Stimulated activated memory B cell treated with anti-CD40 and anti-IgM and Interleukin-4, amounts not matched to agents 10 μg/mL and 1 μg/mL and 100 μg/mL, for 72 hours (primary cell): Measurements from ENCODE around the gene FGFR3.

Source experiments
- ATAC-seq: fragments of 150-1000 bp; cut with Tn5 transposase; 2 replicates; pipeline ENCODE4 v1.10.0; 2021
- H3K27ac Mint-ChIP-seq: one replicate; pipeline ENCODE4 v1.8.0; 2022; ENCODE audit warnings: mild to moderate bottlenecking, mixed read lengths
- H3K27me3 Mint-ChIP-seq: one replicate; pipeline ENCODE4 v1.8.0; 2022; ENCODE audit warnings: mixed read lengths
- H3K36me3 Mint-ChIP-seq: one replicate; pipeline ENCODE4 v1.8.0; 2022; ENCODE audit warnings: mixed read lengths
- H3K4me1 Mint-ChIP-seq: one replicate; pipeline ENCODE4 v1.8.0; 2022; ENCODE audit warnings: mixed read lengths
- H3K4me3 Mint-ChIP-seq: one replicate; pipeline ENCODE4 v1.8.0; 2022; ENCODE audit warnings: mild to moderate bottlenecking, moderate library complexity, mixed read lengths
- H3K9me3 Mint-ChIP-seq: one replicate; pipeline ENCODE4 v1.8.0; 2022; ENCODE audit warnings: mixed read lengths

FGFR3 gene

DNA sequence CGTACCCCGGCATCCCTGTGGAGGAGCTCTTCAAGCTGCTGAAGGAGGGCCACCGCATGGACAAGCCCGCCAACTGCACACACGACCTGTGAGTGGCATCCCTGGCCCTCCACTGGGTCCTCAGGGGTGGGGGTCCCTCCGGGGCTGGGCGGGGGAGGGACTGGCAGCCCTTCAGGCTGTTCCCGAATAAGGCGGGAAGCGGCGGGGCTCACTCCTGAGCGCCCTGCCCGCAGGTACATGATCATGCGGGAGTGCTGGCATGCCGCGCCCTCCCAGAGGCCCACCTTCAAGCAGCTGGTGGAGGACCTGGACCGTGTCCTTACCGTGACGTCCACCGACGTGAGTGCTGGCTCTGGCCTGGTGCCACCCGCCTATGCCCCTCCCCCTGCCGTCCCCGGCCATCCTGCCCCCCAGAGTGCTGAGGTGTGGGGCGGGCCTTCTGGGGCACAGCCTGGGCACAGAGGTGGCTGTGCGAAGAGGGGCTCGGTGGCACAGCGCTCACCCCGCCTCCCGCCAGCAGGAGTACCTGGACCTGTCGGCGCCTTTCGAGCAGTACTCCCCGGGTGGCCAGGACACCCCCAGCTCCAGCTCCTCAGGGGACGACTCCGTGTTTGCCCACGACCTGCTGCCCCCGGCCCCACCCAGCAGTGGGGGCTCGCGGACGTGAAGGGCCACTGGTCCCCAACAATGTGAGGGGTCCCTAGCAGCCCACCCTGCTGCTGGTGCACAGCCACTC, 13.7 kb downstream of the FGFR3 start:
- ATAC-seq = no peak
- Mint-ChIP-seq H3K27ac (no peak overlapping the region), H3K36me3 (no peaks in the 10 kb centered on the region), H3K4me3 (no peak overlapping the region), H3K27me3 (peaks cover 23% of the 10 kb centered on the region), H3K4me1 (no peaks in the 10 kb centered on the region), H3K9me3 (no peaks in the 10 kb centered on the region)

DNA sequence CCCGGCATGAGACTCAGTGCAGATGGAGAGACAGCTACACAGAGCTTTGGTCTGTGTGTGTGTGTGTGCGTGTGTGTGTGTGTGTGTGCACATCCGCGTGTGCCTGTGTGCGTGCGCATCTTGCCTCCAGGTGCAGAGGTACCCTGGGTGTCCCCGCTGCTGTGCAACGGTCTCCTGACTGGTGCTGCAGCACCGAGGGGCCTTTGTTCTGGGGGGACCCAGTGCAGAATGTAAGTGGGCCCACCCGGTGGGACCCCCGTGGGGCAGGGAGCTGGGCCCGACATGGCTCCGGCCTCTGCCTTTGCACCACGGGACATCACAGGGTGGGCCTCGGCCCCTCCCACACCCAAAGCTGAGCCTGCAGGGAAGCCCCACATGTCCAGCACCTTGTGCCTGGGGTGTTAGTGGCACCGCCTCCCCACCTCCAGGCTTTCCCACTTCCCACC, 14.3 kb downstream of the FGFR3 start:
- H3K27ac Mint-ChIP-seq = no peak overlapping the region
- peaks cover 2% of the 10 kb centered on the region for H3K36me3 Mint-ChIP-seq
- H3K9me3 Mint-ChIP-seq = no peaks in the 10 kb centered on the region
- no peak for ATAC-seq
- no peaks in the 10 kb centered on the region for H3K4me1 Mint-ChIP-seq
- H3K4me3 Mint-ChIP-seq = no peak overlapping the region
- peaks cover 23% of the 10 kb centered on the region for H3K27me3 Mint-ChIP-seq

GRCh38 chr4:1808396-1808795, 15.3 kb downstream of the FGFR3 start:
- Mint-ChIP-seq H3K27me3 (peaks cover 18% of the 10 kb centered on the region), H3K27ac (no peak overlapping the region), H3K4me1 (peaks cover under 1% of the 10 kb centered on the region), H3K4me3 (no peak overlapping the region), H3K9me3 (no peaks in the 10 kb centered on the region), H3K36me3 (peaks cover 9% of the 10 kb centered on the region)
- no peak for ATAC-seq

- Mint-ChIP-seq H3K27ac (no peak overlapping the region), H3K9me3 (no peaks in the 10 kb centered on the region), H3K4me3 (no peak overlapping the region), H3K4me1 (peaks cover 6% of the 10 kb centered on the region), H3K27me3 (peaks cover 11% of the 10 kb centered on the region), H3K36me3 (peaks cover 16% of the 10 kb centered on the region)
- ATAC-seq = no peak
Observed at GRCh38 chr4:1808851-1809753, 16.0 kb downstream of the FGFR3 start.

DNA sequence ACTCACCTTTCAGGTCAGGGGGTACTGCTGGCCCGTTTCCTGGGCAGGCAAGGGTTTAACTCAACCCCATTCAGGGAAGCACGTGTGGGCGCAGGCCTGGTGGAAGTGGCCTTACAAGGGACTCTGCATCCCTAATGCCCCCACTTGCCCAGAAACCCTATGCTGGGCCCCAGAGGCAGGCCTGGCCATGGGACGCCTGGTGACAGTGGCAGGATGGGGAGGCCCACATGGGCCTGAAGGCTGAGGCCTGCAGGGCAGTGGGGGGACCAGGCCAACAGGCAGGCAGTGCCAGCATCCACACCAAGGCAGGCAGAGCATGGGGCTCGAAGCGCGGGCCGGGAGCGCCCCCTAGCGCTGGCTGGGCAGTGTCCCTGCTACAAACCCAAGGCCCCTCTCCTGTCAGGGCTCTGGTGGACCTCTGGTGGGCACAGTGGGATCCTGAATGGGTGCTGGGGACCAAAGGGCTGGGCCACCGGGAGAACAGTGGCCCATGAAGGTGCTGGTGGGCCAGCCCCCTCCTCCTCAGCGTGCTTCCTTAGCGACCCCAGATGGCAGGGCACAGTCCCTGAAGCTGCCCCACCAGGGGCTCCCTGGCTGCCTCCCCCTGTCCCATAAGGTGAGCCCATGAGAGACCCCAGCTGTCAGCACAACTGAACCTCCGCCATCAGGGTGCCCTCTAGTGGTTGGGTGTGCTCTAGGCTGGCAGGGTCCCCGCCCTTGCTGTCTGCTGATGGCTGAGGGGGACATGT, 16.8 kb downstream of the FGFR3 start:
- Mint-ChIP-seq H3K9me3 (no peaks in the 10 kb centered on the region), H3K27me3 (peaks cover 2% of the 10 kb centered on the region), H3K4me1 (peaks cover 6% of the 10 kb centered on the region), H3K4me3 (no peak overlapping the region), H3K27ac (no peak overlapping the region), H3K36me3 (peaks cover 23% of the 10 kb centered on the region)
- ATAC-seq = peak; percentile 72

- Mint-ChIP-seq H3K36me3 (peaks cover 28% of the 10 kb centered on the region), H3K27me3 (no peaks in the 10 kb centered on the region), H3K4me3 (no peak overlapping the region), H3K27ac (no peak overlapping the region), H3K9me3 (no peaks in the 10 kb centered on the region), H3K4me1 (peaks cover 6% of the 10 kb centered on the region)
- no peak for ATAC-seq
Observed at GRCh38 chr4:1810765-1811164, 17.7 kb downstream of the FGFR3 start.

GRCh38 chr4:1812720-1813119, 19.6 kb downstream of the FGFR3 start:
- no peak overlapping the region for H3K4me3 Mint-ChIP-seq
- H3K27ac Mint-ChIP-seq = no peak overlapping the region
- H3K36me3 Mint-ChIP-seq = peaks cover 44% of the 10 kb centered on the region
- peaks cover 6% of the 10 kb centered on the region for H3K4me1 Mint-ChIP-seq
- H3K9me3 Mint-ChIP-seq = no peaks in the 10 kb centered on the region
- no peaks in the 10 kb centered on the region for H3K27me3 Mint-ChIP-seq
- ATAC-seq = no peak

GRCh38 chr4:1813231-1813630, 20.1 kb downstream of the FGFR3 start:
- H3K27me3 Mint-ChIP-seq = no peaks in the 10 kb centered on the region
- no peak overlapping the region for H3K4me3 Mint-ChIP-seq
- H3K9me3 Mint-ChIP-seq = no peaks in the 10 kb centered on the region
- H3K36me3 Mint-ChIP-seq = peaks cover 45% of the 10 kb centered on the region
- ATAC-seq = peak; percentile 13
- H3K4me1 Mint-ChIP-seq = peaks cover 6% of the 10 kb centered on the region
- H3K27ac Mint-ChIP-seq = no peak overlapping the region

- H3K9me3 Mint-ChIP-seq = no peaks in the 10 kb centered on the region
- H3K4me1 Mint-ChIP-seq = peaks cover 6% of the 10 kb centered on the region
- ATAC-seq = no peak
- H3K27ac Mint-ChIP-seq = no peak overlapping the region
- H3K4me3 Mint-ChIP-seq = no peak overlapping the region
- H3K27me3 Mint-ChIP-seq = no peaks in the 10 kb centered on the region
- H3K36me3 Mint-ChIP-seq = peaks cover 49% of the 10 kb centered on the region
Observed at GRCh38 chr4:1813915-1814314, 20.8 kb downstream of the FGFR3 start.

- H3K9me3 Mint-ChIP-seq = no peaks in the 10 kb centered on the region
- H3K27ac Mint-ChIP-seq = no peak overlapping the region
- ATAC-seq = no peak
- H3K36me3 Mint-ChIP-seq = peaks cover 54% of the 10 kb centered on the region
- H3K4me3 Mint-ChIP-seq = no peak overlapping the region
- no peaks in the 10 kb centered on the region for H3K27me3 Mint-ChIP-seq
- H3K4me1 Mint-ChIP-seq = peaks cover 6% of the 10 kb centered on the region
Observed at GRCh38 chr4:1814453-1814852, 21.4 kb downstream of the FGFR3 start.

- H3K4me1 Mint-ChIP-seq = peaks cover 6% of the 10 kb centered on the region
- no peak overlapping the region for H3K4me3 Mint-ChIP-seq
- no peaks in the 10 kb centered on the region for H3K9me3 Mint-ChIP-seq
- no peak overlapping the region for H3K27ac Mint-ChIP-seq
- peaks cover 63% of the 10 kb centered on the region for H3K36me3 Mint-ChIP-seq
- no peak for ATAC-seq
- no peaks in the 10 kb centered on the region for H3K27me3 Mint-ChIP-seq
Observed at GRCh38 chr4:1815096-1815996, 22.3 kb downstream of the FGFR3 start.

DNA sequence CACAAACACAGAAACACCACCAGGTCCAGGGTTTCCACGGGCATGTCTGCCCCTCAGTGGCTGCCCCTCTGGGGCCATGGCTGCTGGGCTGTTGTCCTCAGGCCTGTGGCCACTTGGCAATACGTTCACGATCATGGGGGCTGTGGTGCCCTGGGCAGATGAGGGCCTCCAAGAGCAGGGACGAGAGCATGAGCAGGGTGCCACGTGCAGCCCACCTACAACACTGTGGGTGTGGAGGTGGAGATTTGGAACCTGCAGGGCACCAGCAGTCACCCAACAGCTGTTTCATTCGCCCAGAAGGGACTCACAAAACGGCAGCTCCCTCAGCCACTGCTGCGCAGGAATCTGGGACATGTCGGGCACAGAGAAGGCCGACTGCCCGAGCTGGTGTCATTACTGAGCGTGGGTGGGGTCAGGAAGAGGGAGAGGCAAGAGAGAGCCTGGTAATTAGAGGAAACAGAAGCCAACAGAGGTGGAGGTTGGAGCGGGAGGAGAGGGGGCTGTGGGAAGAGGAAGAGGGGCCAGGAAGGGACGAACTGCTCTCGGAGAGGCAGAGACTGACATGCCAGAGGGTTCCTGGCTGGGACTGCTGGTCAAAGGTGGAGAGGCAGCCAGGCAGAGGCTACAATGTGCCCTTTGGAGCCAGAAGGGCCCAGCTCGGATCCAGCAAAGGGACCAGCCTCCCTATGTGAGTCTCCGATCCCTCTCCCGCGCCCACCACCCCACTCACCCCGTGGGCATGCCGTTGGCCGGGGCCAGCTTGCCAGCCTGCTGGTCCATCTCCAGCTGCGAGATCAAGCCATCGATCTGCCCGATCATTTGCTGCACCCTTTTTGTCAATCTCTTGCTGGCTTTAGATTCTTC, 23.1 kb downstream of the FGFR3 start:
- no peaks in the 10 kb centered on the region for H3K9me3 Mint-ChIP-seq
- peaks cover 65% of the 10 kb centered on the region for H3K36me3 Mint-ChIP-seq
- no peak overlapping the region for H3K27ac Mint-ChIP-seq
- no peaks in the 10 kb centered on the region for H3K27me3 Mint-ChIP-seq
- H3K4me3 Mint-ChIP-seq = no peak overlapping the region
- no peak for ATAC-seq
- H3K4me1 Mint-ChIP-seq = peaks cover 6% of the 10 kb centered on the region

GRCh38 chr4:1819284-1819683, 26.2 kb downstream of the FGFR3 start:
- Mint-ChIP-seq H3K4me3 (no peak overlapping the region), H3K4me1 (no peaks in the 10 kb centered on the region), H3K27me3 (no peaks in the 10 kb centered on the region), H3K9me3 (no peaks in the 10 kb centered on the region), H3K36me3 (peaks cover 75% of the 10 kb centered on the region), H3K27ac (no peak overlapping the region)
- no peak for ATAC-seq

GRCh38 chr4:1819816-1820215, 26.7 kb downstream of the FGFR3 start:
- Mint-ChIP-seq H3K9me3 (no peaks in the 10 kb centered on the region), H3K27ac (no peak overlapping the region), H3K27me3 (no peaks in the 10 kb centered on the region), H3K36me3 (peaks cover 76% of the 10 kb centered on the region), H3K4me3 (no peak overlapping the region), H3K4me1 (no peaks in the 10 kb centered on the region)
- no peak for ATAC-seq
